ENCODE measurements around the gene TNS2.

TNS2 gene

GRCh38 chr12:53054112-53054878 lies 4.4 kb downstream of the TNS2 start:
- peak overlapping the region; percentile 64 for H3K4me3 ChIP-seq (ENCODE audit: low read length)
- TF ChIP-seq, protein P1, sequence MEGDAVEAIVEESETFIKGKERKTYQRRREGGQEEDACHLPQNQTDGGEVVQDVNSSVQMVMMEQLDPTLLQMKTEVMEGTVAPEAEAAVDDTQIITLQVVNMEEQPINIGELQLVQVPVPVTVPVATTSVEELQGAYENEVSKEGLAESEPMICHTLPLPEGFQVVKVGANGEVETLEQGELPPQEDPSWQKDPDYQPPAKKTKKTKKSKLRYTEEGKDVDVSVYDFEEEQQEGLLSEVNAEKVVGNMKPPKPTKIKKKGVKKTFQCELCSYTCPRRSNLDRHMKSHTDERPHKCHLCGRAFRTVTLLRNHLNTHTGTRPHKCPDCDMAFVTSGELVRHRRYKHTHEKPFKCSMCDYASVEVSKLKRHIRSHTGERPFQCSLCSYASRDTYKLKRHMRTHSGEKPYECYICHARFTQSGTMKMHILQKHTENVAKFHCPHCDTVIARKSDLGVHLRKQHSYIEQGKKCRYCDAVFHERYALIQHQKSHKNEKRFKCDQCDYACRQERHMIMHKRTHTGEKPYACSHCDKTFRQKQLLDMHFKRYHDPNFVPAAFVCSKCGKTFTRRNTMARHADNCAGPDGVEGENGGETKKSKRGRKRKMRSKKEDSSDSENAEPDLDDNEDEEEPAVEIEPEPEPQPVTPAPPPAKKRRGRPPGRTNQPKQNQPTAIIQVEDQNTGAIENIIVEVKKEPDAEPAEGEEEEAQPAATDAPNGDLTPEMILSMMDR (IDR thresholded peaks at IDR 0.05; ENCODE audit: insufficient read depth, low read depth, low read length, missing control alignments), result no peak
- peak; percentile 97 for DNase-seq (ENCODE audit: low read depth)

DNA sequence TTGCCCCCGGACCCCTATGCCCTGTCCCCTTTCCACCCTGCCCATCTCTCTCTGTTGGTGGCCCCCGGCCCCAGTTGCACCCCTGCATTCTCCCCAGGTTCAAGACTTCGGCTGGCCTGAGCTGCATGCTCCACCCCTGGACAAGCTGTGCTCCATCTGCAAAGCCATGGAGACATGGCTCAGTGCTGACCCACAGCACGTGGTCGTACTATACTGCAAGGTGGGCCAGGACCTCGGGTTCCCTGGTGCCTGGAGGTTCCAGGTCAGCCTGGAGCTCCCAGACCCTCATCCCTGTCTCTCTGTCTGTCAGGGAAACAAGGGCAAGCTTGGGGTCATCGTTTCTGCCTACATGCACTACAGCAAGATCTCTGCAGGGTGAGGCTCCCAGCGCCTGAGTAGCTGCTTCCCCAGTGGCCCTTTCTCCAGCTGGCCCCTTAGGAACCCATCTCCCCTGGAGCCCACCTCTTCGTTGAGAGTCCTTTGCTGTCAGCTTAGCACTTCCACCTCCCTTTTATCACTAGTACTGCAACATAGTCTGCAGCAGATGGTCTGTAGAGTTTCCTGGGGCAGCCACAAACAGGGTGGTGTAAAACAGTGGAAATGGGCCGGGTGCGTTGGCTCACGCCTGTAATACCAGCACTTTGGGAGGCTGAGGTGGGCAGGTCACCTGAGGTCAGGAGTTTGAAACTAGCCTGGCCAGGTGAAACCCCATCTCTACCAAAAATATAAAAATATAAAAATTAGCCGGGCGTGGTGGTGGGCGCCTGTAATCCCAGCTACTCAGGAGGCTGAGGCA lies 5.8 kb downstream of the TNS2 start:
- no peak for DNase-seq (ENCODE audit: low read depth)
- no peak overlapping the region for H3K4me3 ChIP-seq (ENCODE audit: low read length)
- TF ChIP-seq, protein P1 (IDR thresholded peaks at IDR 0.05; ENCODE audit: insufficient read depth, low read depth, low read length, missing control alignments), result no peak

- H3K4me3 ChIP-seq (ENCODE audit: low read length), result no peak overlapping the region
- TF ChIP-seq, protein P1 (IDR thresholded peaks at IDR 0.05; ENCODE audit: insufficient read depth, low read depth, low read length, missing control alignments), result no peak
- no peak for DNase-seq (ENCODE audit: low read depth)
Observed at GRCh38 chr12:53056296-53056695, 6.4 kb downstream of the TNS2 start.

DNA sequence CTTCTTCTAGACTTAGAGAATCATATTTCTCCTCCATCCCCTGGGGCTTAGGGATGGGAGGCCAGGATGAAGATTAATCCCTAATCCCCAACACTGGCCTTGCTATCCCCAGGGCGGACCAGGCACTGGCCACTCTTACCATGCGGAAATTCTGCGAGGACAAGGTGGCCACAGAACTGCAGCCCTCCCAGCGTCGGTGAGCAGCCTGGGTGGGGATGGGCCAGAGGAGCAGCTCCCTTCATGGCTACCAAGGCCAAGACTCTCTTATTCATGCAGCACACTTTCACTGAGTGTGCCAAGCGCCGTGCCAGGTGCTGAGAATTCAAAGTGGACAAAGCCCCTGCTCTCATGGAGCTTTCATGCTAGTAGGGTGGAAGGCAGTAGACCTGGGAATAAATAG lies 7.0 kb downstream of the TNS2 start:
- TF ChIP-seq, protein P1 (IDR thresholded peaks at IDR 0.05; ENCODE audit: insufficient read depth, low read depth, low read length, missing control alignments), result no peak
- no peak overlapping the region for H3K4me3 ChIP-seq (ENCODE audit: low read length)
- DNase-seq (ENCODE audit: low read depth), result no peak

- TF ChIP-seq, protein P1 (IDR thresholded peaks at IDR 0.05; ENCODE audit: insufficient read depth, low read depth, low read length, missing control alignments), result no peak
- no peak for DNase-seq (ENCODE audit: low read depth)
- no peak overlapping the region for H3K4me3 ChIP-seq (ENCODE audit: low read length)
Observed at GRCh38 chr12:53057816-53058500, 8.1 kb downstream of the TNS2 start.

GRCh38 chr12:53058674-53059433 lies 9.0 kb downstream of the TNS2 start:
- TF ChIP-seq, protein P1 (IDR thresholded peaks at IDR 0.05; ENCODE audit: insufficient read depth, low read depth, low read length, missing control alignments), result no peak
- H3K4me3 ChIP-seq (ENCODE audit: low read length), result no peak overlapping the region
- no peak for DNase-seq (ENCODE audit: low read depth)
